Activated T-cell treated with anti-CD3 and anti-CD28 coated beads for 1 hour (primary cell): ENCODE results near the gene TCHHL1.

ENCODE experiments used
- DNase-seq: peaks from one replicate; pipeline ENCODE4 v3.0.0-alpha.2; 2020; ENCODE audit warnings: low read depth

TCHHL1 gene

DNA sequence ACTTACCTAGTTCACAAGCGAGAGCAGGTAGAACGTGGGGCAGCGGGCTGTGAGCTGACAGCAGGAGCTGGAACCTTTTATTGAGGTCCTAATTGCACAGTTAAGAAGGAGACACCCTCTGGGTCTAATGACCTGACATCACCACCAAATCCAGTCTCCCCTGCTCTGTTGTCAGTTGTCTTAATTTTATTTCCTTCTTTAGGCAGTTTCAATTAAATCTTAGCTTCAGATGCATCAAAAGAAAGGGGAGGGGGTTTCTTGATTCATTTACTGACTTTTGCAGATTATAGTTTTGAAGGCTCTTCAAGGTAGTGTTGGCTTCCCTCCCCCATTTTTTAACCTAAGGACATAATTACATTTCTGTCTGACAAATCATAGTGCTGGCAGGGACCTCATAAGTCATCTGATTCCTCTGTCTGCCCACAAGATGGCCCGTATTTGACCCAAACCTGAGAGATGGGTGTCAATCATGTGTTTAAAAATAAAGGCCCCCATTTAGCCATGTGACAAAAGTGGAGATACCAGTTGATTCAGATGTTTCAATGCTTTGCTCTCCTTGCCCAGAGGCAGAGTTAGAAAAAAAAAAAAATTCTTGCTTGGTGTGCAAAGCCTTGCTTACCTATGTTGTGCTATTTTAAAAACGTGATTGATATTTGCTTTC is at the start of gene TCHHL1:
TSS of gene TCHHL1 (minus strand) at position 51 of the 661 bp plus-strand sequence. CDS start 921 bp downstream, outside the sequence.
- no peak for DNase-seq

DNA sequence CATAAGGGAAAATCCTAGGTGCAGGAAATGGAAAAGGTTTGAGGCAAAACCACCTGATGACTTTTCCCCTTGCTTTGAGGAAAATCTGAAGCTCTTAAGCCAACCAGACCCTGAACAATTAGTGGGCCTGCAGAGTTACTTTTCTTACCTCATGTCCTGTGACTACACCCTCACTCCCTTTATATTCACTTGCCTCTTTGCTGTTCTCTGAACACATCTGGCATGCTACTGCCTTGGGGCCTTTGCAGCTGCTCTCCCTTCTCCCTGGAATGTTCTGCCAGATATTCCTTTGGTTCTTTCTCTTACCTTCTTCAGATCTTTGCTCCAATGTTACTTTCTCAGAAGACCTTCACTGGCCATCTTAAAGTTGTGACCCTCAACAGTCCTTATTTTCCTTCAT is 48.4 kb upstream of the TCHHL1 start:
- no peak for DNase-seq

DNA sequence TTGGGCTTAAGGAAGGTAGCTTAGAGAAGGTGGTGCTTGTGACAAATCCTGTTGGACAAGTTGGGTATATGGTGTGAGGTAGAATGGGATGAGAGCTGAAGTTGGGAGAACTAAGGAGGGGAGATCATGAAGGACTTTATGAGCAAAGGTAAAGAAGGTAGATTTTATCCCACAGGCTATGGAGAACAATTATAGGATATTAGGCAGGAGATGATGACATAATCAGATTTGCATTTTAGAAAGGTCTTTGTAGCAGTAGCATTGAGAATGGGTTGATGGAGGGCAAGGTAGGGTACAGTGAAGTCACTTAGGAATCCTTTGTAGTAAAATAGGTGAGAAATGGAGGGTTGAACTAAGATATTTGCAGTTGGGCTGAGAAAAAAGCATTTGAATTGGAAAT is 41.3 kb upstream of the TCHHL1 start:
- DNase-seq = no peak

DNA sequence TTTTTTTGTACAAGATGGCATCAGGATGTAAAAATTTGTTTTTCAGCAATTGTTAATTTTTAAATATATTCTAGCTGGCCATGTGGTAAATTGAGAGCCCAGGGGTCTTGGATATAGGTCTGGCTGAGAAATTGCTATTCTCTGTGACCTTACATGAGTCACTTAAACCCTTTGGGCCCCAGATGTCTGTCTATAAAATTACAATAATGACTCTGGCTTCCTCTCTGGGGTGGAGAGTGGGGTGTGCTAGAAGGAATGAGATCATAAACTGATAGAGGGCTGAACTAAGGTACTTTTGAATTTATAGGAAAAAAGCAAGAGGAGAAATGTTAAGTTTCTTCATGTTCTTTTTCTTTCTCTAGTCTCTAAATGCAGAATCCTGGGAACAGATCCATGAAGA is 38.8 kb upstream of the TCHHL1 start:
- no peak for DNase-seq

- DNase-seq = no peak
These were observed 37.1 kb upstream of the TCHHL1 start for GRCh38 chr1:152125834-152126443.

- DNase-seq = no peak
These were observed 30.1 kb upstream of the TCHHL1 start for GRCh38 chr1:152118915-152119314.

- DNase-seq = no peak
These were observed 26.5 kb upstream of the TCHHL1 start, which contains the start of gene TCHH for GRCh38 chr1:152115344-152115743. Gene TCHH, minus strand, starts transcription at chr1:152115444. Its CDS starts 1,364 bp downstream, at chr1:152114080.

GRCh38 chr1:152112885-152113432 is 24.1 kb upstream of the TCHHL1 start:
- DNase-seq = no peak

DNA sequence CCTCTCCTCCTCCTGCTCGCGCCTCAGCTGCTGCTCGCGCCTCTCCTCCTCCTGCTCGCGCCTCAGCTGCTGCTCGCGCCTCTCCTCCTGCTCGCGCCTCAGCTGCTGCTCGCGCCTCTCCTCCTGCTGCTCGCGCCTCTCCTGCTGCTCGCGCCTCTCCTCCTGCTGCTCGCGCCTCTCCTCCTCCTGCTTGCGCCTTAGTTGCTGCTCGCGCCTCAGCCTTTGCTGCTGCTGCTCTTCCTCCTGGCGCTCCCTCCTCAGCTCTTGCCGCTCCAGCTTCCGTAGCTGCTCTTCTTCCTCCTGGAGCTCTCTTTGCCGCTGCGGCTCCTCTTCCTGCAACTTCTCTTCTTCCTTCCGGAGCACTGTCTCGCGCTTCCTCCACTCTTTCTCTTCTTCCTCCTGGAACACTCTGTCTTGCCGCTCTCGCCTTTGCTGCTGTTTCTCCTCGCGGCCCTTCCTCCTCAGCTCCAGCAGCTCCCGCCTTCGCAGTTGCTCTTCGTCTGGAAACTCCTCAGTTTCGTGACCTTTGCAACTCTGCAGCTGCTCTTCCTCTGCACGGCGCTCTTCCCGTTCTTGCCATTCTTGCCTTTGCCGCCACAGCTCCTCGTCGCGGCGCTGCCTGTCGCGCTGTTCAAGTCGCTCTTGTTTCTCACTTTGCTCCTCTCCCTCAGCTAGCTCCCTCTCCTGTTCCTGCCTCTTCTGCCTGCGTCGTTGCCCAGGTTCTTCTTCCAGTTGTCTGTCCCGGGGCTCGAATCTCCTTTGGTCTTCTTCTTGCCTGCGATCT is 23.4 kb upstream of the TCHHL1 start:
- DNase-seq = no peak

- no peak for DNase-seq
These were observed 22.7 kb upstream of the TCHHL1 start for GRCh38 chr1:152111515-152111968.

DNA sequence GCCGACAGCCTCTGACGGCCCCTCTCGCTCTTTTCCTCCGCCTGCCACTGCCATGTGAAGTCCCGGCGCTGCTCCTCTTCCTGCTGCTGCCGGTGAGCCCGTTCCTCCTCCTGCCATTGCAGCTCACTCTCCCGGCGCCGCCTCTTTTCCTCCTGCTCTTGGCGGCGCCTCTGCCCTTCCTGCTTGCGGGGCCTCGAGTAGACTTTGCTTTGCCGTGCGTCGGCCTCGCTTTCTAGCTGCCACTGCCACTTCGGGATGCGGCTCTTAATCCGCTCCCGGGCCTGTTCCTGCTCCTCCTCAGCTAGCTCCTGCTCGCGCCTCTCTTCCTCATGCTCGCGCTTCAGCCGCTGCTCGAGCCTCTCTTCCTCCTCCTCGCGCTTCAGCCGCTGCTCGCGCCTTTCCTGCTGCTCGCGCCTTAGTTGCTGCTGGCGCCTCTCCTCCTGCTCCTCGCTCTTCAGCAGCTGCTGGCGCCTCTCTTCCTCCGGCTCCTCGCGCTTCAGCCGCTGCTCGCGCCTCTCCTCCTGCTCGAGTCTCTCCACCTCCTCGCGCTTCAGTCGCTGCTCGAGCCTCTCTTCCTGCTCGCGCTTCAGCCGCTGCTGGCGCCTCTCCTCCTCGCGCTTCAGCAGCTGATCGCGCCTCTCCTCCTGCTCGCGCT is 22.1 kb upstream of the TCHHL1 start:
- no peak for DNase-seq

- no peak for DNase-seq
These were observed 21.5 kb upstream of the TCHHL1 start for GRCh38 chr1:152110365-152110859.

GRCh38 chr1:152109998-152110294 is 21.1 kb upstream of the TCHHL1 start:
- DNase-seq = no peak

GRCh38 chr1:152109231-152109997 is 20.6 kb upstream of the TCHHL1 start:
- DNase-seq = no peak

- DNase-seq = no peak
These were observed 20.0 kb upstream of the TCHHL1 start for GRCh38 chr1:152108882-152109222.

DNA sequence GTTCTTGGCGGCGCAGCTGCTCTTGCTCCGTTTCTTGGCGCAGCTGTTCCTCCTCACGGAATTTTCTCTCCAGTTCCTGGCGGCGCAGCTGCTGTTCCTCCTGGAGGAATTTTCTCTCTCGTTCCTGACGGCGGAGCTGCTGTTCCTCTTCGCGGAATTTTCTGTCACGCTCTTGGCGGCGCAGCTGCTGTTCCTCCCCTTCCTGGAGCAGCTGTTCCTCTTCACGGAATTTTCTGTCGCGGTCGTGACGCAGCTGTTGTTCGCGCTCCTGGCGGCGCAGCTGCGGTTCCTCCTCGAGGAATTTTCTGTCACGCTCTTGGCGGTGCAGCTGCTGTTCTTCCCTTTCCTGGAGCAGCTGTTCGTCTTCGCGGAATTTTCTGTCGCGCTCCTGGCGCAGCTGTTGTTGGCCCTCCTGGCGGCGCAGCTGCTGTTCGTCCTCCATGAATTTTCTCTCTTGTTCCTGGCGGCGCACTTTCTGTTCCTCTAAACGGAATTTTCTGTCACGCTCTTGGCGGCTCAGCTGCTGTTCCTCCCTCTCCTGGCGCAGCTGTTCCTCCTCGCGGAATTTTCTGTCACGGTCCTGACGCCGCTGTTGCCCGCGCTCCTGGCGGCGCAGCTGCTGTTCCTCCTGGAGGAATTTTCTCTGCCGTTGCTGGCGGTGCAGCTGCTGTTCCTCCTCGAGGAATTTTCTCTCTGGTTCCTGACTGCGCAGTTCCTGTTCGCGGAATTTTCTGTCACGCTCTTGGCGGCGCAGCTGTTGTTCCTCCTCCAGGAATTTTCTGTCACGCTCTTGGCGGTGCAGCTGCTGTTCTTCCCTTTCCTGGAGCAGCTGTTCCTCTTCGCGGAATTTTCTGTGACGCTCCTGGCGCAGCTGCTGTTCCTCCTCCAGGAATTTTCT is 19.4 kb upstream of the TCHHL1 start:
- DNase-seq = no peak

DNA sequence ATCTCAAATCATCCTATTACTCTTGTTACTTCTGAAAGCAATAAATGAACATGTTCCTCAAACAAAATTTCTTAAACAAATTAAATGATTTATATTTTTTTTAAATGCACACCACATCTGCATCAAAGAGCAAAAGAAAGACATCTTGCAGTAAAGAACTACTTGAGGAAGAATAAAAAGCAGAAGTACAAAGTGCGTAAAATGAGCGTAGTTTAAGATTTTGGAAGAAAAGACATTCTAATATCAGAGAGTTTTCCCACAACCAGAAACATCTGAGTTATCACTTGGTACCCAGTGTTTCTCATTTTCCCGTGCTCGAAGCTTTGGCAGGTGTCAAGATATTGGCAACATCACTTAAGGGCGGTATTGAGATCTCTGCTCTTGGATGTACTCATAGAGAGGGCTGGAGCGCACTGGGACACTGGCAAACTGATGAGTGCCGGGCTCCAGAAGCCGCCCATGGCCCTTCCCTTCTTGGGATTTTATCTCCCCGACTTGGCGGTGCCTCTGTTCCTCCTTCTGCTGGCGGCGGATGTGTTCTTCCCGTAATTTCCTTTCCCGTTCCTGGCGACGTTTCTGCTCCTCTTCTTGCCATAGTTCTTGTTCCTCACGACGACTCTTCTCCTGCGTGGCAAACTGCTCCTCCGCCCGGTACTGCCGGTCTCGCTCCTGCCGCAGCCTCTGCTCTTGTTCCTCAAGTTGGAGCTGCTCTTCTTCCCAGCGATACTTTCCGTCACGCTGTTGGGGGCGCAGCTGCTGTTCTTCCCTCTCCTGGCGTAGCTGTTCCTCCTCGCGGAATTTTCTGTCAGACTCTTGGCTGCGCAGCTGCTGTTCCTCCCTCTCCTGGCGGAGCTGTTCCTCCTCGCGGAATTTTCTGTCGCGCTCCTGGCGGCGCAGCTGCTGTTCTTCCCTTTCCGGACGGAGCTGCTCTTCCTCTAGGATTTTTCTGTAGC is 18.4 kb upstream of the TCHHL1 start:
- no peak for DNase-seq

DNA sequence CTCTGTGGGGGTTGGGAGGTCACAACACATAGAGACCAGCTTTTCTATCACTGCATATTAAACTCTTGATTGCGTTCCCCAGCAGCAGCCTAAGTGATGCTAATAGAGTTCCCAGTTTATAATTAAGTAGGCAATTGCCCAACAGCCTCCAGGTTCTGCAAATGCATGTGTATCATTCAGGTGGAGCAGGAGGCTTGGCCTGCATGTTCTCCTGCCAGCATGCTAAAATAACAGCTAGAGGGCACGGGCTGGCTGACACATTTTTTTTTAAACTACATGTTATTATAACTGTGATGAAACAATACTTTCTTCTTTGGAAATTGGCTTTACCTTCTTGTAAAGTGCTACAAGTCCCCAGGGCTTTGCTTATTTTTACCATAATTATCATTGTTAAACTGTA is 16.0 kb upstream of the TCHHL1 start:
- DNase-seq = no peak

DNA sequence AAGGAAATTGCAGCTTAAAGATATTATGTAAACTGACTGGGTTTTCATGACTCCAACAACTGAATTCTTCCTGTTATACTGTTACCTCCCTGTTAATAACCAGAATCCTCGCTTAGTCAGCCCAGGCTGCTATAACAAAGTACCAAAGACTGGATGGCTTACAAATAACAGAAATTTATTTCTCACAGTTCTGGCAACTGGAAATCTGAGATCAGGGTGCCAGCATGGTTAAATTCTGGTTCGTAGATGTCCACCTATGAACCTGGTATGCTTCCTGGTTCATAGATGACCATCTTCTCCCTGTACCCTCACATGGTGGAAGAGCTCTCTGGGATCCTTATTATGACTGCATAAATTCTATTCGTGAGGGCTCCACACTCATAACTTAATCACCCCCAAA is 8.1 kb upstream of the TCHHL1 start:
- DNase-seq = no peak
